Type B pancreatic cell (in vitro differentiated cells): ENCODE data around the gene MKNK2. TPM values are rescaled to one million over a fixed set of nuclear protein-coding genes. Genes with fewer than 3 reads are reported as not detected.
"Not testable (repeated sequence)": the region's sequence is repeated elsewhere in the genome, so short reads cannot be mapped to it uniquely, and the experiment has no call there.

Experiments used
- DNase-seq: peaks from one replicate; pipeline ENCODE4 v3.0.0; 2021; ENCODE audit warnings: mixed read lengths; ENCODE audit not compliant: unreplicated experiment; ENCODE audit errors: extremely low spot score
- H3K27ac Mint-ChIP-seq: 2 replicates; pipeline ENCODE4 v1.8.0; 2021; ENCODE audit warnings: mild to moderate bottlenecking, mixed read lengths
- H3K27me3 Mint-ChIP-seq: 2 replicates; pipeline ENCODE4 v1.8.0; 2021; ENCODE audit warnings: mixed read lengths
- H3K36me3 Mint-ChIP-seq: 2 replicates; pipeline ENCODE4 v1.8.0; 2021; ENCODE audit warnings: mixed read lengths
- H3K4me1 Mint-ChIP-seq: one replicate; pipeline ENCODE4 v1.8.0; 2021; ENCODE audit warnings: mixed read lengths; ENCODE audit not compliant: unreplicated experiment
- H3K4me3 Mint-ChIP-seq: 2 replicates; pipeline ENCODE4 v1.8.0; 2021; ENCODE audit warnings: mild to moderate bottlenecking, mixed read lengths
- H3K9me3 Mint-ChIP-seq: 2 replicates; pipeline ENCODE4 v1.8.0; 2021; ENCODE audit warnings: mixed read lengths
- total RNA-seq: library from RNA; stranded (reverse); gene quantifications from 2 replicates; pipeline ENCODE4 v1.2.1, GENCODE V29; 2021; ENCODE audit warnings: low replicate concordance
- TF ChIP-seq, protein P1 (sequence below): fragments of 200-600 bp; sonication (generic); conservative IDR thresholded peaks from 2 replicates; pipeline ENCODE4 v1.5.0; 2021; ENCODE audit warnings: antibody characterized with exemption, mild to moderate bottlenecking

Gene MKNK2
- total RNA-seq, 1 donor from 2014 or later = 118 TPM

DNA sequence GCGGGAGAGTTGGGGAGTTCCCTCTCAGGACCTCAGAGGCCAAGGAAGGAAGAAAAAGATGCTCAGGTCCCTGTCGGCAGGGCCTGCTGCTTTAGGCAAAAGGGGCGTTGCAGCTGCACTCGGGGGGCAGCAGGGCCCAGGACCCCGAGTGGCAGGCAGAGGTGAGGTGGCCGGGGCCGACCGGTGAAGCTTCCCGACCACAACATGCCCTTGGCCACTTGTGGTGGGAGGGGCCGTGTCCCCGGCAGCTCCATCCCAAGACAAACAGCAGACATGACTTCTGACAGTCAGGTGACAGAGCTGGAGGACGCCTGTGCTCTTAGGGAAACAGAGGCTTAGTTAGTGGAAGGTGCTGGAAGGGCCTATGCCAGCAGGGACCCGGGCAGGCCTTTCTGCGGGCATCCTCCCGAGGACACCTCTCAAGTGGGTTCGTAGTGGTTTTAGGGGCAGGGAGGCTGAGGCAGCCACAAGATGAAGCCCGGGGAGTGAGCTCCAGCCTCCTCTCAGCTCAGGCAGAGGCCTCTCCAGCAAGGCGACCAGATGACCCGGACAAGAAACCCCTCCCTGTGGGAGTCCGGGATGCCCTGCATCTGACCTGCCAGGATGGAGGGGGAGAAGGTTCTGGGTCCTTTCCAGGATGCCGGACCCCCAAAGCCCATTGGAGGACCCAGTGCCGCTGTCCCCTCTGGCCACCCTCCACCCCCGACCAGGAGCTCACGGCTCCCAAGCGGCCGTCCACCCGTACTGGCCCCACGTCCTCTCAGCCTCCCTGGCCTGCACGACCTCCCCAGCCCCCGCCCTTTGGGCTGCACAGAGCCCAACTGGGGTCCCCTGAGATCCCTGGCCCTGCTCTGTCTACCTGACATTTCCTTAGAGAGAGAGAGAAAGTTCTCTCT lies 59.8 kb downstream of the MKNK2 start:
- no peaks in the 10 kb centered on the region for H3K9me3 Mint-ChIP-seq
- H3K4me3 Mint-ChIP-seq = no peak overlapping the region
- TF ChIP-seq, protein P1, sequence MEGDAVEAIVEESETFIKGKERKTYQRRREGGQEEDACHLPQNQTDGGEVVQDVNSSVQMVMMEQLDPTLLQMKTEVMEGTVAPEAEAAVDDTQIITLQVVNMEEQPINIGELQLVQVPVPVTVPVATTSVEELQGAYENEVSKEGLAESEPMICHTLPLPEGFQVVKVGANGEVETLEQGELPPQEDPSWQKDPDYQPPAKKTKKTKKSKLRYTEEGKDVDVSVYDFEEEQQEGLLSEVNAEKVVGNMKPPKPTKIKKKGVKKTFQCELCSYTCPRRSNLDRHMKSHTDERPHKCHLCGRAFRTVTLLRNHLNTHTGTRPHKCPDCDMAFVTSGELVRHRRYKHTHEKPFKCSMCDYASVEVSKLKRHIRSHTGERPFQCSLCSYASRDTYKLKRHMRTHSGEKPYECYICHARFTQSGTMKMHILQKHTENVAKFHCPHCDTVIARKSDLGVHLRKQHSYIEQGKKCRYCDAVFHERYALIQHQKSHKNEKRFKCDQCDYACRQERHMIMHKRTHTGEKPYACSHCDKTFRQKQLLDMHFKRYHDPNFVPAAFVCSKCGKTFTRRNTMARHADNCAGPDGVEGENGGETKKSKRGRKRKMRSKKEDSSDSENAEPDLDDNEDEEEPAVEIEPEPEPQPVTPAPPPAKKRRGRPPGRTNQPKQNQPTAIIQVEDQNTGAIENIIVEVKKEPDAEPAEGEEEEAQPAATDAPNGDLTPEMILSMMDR = no peak
- no peak for DNase-seq
- H3K4me1 Mint-ChIP-seq = no peaks in the 10 kb centered on the region
- H3K27me3 Mint-ChIP-seq = no peaks in the 10 kb centered on the region
- no peak overlapping the region for H3K27ac Mint-ChIP-seq
- peaks cover 15% of the 10 kb centered on the region for H3K36me3 Mint-ChIP-seq

DNA sequence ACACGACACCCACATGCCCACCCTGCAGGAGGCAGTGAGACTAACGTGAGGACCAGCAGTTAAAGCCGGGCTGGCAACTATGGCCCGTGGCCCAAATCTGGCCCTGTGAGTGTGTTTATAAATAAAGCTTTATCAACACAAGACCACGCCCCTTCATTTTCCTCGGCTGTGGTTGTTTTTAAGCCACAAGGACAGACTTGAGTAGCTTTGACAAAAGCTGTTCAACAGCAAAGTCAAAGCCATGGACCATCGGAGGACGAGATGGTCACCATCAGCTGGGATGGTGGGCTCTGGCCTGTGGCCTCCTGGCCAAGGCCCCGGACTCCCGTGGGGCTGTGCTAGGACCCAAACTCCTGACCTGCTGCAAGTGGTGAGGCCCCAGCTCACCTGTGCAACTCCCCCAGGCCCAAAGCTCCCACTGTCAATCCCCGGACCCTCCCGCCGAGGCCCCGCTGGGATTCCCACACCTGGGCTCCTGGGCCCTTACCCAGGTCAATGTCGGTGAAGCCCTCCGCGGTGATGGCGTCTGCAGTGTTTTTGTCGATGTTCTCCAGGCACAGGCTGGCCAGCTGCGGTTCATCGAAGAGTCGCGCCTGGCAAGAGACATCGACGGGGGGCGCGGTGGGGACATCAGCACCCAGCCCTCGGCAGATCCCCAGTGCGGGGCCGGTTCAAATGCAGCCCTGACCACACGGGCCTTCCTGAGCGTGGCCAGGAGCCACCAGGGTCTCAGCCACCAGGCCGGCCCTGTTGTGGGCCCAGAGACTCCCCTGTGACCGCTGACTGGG lies 60.6 kb downstream of the MKNK2 start:
- H3K27me3 Mint-ChIP-seq = no peaks in the 10 kb centered on the region
- TF ChIP-seq, protein P1 = no peak
- no peak for DNase-seq
- H3K9me3 Mint-ChIP-seq = no peaks in the 10 kb centered on the region
- H3K27ac Mint-ChIP-seq = no peak overlapping the region
- H3K36me3 Mint-ChIP-seq = peaks cover 9% of the 10 kb centered on the region
- no peaks in the 10 kb centered on the region for H3K4me1 Mint-ChIP-seq
- no peak overlapping the region for H3K4me3 Mint-ChIP-seq

DNA sequence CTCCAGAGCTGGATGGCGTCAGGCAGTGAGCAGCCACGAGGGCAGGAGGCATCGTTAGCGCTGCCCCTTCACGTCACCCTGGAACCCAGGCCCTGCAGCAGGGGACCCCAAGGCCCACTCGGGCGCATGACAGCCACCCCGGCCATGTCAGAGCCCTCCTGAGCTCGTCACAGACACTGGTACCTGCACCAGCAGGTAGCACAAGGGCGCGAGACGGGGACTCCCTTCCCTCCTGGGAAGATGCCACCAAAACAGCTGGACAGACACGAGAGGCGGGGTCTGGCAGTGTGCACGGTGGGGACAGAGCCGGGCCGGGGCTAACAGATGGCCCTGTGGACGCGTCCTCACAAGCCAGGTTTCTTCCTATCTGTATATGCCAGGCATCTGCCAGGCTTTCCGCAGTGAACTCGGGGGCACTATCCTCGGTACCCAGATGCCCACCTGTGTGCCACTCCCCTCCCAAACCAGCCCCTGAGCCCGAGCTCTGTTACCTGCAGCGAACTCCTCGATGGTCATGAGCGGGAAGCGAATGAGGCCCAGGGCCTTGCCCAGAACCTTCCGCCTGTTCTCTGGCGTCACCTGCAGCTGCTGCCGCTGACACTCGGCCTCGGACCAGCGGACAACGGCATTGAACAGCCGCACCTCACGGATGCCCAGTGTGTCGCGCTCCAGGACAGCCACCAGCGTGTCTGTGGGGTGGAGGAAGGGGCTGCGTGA lies 61.4 kb downstream of the MKNK2 start:
- Mint-ChIP-seq H3K27me3 (no peaks in the 10 kb centered on the region), H3K4me1 (no peaks in the 10 kb centered on the region), H3K27ac (no peak overlapping the region), H3K36me3 (peaks cover 7% of the 10 kb centered on the region), H3K4me3 (no peak overlapping the region), H3K9me3 (no peaks in the 10 kb centered on the region)
- TF ChIP-seq, protein P1 = no peak
- no peak for DNase-seq

DNA sequence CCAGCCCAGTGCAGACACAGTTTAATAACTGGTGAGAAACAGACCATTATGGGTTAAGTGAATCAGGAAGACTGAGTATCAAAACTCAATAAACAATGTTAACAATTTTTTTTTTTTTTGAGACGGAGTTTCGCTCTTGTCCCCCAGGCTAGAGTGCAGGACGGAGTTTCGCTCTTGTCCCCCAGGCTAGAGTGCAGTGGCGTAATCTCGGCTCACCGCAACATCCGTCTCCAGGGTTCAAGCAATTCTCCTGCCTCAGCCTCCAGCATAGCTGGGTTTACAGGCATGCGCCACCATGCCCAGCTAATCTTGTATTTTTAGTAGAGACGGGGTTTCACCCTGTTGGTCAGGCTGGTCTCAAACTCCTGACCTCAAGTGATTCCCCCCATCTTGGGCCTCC lies 62.6 kb downstream of the MKNK2 start:
- not testable (repeated sequence) for H3K4me1 Mint-ChIP-seq, H3K36me3 Mint-ChIP-seq, H3K9me3 Mint-ChIP-seq, H3K4me3 Mint-ChIP-seq, H3K27ac Mint-ChIP-seq, DNase-seq, H3K27me3 Mint-ChIP-seq

Other genes with a start within 250 kb of the MKNK2 start
- gene ATP8B3, start 239.0 kb downstream of the MKNK2 start, total RNA-seq = 0.48 and 1.5 TPM in 2 replicates
- gene REXO1, start 202.8 kb downstream of the MKNK2 start, total RNA-seq = 36.4 and 37.9 TPM in 2 replicates
- 17.9 and 18.1 TPM in 2 replicates for gene KLF16, start 187.7 kb downstream of the MKNK2 start, total RNA-seq
- gene ABHD17A, start 165.7 kb downstream of the MKNK2 start, total RNA-seq = 60.4 and 62.0 TPM in 2 replicates
- 12.1 and 13.9 TPM in 2 replicates for gene ADAT3, start 145.8 kb downstream of the MKNK2 start, total RNA-seq
- 76.9 and 90.6 TPM in 2 replicates for gene SCAMP4, start 145.8 kb downstream of the MKNK2 start, total RNA-seq
- gene CSNK1G2, start 110.1 kb downstream of the MKNK2 start, total RNA-seq = 68.9 and 71.6 TPM in 2 replicates
- 72.5 and 118 TPM in 2 replicates for gene BTBD2, start 35.5 kb downstream of the MKNK2 start, total RNA-seq
- 34.6 and 37.8 TPM in 2 replicates for gene MOB3A, start 45.1 kb upstream of the MKNK2 start, total RNA-seq
- 4.9 and 7.4 TPM in 2 replicates for gene IZUMO4, start 45.7 kb upstream of the MKNK2 start, total RNA-seq
- 127 and 139 TPM in 2 replicates for gene AP3D1, start 100.3 kb upstream of the MKNK2 start, total RNA-seq
- gene DOT1L, start 112.7 kb upstream of the MKNK2 start, total RNA-seq = 68.8 and 76.3 TPM in 2 replicates
- 107 and 131 TPM in 2 replicates for gene PLEKHJ1, start 185.1 kb upstream of the MKNK2 start, total RNA-seq
- gene SF3A2, start 185.6 kb upstream of the MKNK2 start, total RNA-seq = 95.5 and 129 TPM in 2 replicates
- gene AMH, start 198.1 kb upstream of the MKNK2 start, total RNA-seq = 13.8 and 49.5 TPM in 2 replicates
- gene JSRP1, start 205.2 kb upstream of the MKNK2 start, total RNA-seq = 0.72 TPM in 1 of 2 replicates, not detected in the other
- 0.10 TPM in 1 of 2 replicates, not detected in the other for gene PEAK3, start 230.9 kb upstream of the MKNK2 start, total RNA-seq